Hematopoietic multipotent progenitor cell treated with erythropoietin and hydrocortisone succinate and interleukin-3 and kit ligand, for 6 days (in vitro differentiated cells): ENCODE results near the gene TSSK2.

Experiments
- DNase-seq: peaks from one replicate; pipeline ENCODE4 v3.0.0-alpha.2; 2015

The TSSK2 gene

GRCh38 chr22:19106886-19107729 lies 24.0 kb upstream of the TSSK2 start:
- no peak for DNase-seq

- DNase-seq, result no peak
Measured at GRCh38 chr22:19107730-19108074, 23.4 kb upstream of the TSSK2 start.

- DNase-seq, result peak; percentile 36
Measured at GRCh38 chr22:19108807-19109197, 22.3 kb upstream of the TSSK2 start.

DNA sequence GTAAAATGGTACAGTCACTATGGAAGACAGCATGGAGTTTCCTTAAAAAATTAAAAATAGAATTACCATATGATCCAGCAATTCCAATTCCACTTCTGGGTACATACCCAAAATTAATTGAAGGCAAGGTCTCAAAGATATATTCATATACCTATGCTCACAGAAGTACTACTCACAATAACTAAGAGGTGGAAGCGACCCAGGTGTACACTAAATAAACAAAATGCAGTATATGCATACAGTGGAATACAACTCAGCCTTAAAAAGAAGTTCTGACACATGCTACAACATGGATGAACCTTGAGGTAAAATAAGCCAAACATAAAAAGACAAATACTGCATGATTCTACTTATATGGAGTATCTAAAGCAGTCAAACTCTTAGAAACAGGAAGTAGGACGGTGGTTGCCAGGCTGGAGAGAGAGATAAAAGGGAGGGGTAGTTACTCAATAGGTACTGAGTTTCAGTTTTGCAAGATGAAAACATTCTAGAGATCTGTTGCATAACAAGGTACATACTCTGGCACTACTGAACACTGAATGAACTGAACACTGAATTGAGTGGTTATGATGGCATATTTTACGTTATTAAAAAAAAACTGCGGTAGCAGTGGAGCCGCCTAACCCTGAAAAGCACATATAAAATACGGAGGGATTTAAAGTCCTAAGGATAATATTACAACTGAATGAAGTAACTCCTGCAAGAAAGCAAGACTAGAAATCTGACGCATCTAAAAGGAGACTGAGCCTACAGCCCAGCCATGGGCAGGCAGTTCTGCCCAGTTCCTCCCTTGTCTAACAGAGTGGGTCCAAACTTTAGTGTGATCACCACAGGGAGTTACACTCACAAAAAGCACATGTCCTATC lies 21.7 kb upstream of the TSSK2 start:
- DNase-seq, result peak; percentile 95

DNA sequence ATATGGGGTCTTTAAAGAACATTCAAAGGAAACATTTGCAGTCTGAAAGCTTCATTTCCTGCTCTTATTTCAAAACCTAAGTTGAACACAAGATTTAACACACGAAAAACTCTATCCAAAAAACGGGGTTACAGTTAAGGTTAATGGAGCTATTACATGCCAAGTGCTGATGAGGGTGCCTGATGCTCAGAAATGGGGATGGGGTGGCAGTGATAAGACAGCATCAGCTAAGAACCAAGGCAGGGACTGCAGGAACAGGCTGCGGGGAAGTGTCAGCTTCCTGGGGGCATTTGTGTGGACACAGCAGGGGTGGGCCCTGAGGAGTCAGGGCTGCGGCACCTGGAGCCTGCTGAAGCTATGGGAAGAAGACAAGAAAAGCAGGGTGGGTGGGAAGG lies 21.0 kb upstream of the TSSK2 start:
- DNase-seq, result peak; percentile 64

GRCh38 chr22:19110646-19111045 lies 20.5 kb upstream of the TSSK2 start:
- DNase-seq, result no peak

GRCh38 chr22:19111140-19111539 lies 20.0 kb upstream of the TSSK2 start:
- DNase-seq, result peak; percentile 26

DNA sequence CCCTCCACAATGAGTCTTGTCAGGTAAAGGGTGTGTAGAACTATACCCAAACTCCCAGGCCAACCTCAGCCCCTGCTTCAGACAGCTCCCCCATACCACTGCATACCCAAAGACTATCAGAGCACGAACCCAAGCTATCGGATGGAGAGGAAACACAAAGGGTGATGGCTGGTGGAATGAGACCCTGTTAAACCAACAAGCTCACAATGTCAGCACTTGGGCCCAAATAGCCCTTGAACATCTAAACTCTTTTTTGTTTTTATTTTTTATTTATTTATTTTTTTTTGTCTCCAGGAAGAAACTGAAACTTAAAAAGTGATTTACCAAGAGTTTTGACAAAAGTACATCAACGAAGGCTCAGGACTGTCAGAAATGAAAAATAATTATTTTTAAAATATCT lies 19.5 kb upstream of the TSSK2 start:
- DNase-seq, result no peak

DNA sequence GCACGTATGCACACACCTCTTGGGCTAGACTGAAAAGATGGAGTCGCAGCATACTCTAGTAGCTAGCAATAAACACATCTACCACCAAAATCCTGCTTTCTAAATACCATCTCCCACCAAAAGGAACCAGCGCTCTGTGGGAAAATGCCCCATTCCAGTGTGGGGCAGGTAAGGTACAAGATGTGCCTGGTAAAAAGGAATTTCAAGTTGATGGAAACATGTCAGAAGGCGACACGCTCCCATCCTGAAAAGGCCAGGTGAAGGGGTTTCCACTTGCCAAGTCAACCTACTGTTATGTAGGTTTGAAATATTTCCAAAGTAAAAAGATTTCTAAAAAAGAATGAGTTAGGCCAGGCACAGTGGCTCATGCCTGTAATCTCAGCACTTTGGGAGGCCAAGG lies 17.7 kb upstream of the TSSK2 start:
- DNase-seq, result no peak

GRCh38 chr22:19114984-19115552 lies 16.0 kb upstream of the TSSK2 start:
- no peak for DNase-seq

- peak; percentile 56 for DNase-seq
Measured at GRCh38 chr22:19115628-19116027, 15.5 kb upstream of the TSSK2 start.

- no peak for DNase-seq
Measured at GRCh38 chr22:19117111-19117512, 14.0 kb upstream of the TSSK2 start.

GRCh38 chr22:19118329-19118880 lies 12.7 kb upstream of the TSSK2 start:
- no peak for DNase-seq

DNA sequence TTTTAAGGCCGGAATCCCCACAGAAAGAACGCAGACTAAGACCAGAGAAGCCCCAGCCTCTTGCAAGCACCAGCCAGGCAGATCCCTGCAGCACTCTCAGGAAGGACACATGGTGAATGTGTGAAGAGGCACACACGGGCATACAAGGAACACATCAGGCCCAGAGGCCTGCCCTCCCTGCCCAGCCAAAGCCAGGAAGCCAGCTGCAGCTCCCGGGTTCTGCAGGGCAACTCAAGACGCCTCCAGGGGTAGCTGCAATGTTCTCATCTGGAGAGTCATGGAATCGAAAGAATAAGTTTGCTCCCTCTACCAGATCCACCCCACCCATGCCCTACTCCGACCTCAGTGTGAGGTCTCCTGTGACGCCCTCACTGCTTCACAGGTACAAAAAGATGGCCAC lies 11.2 kb upstream of the TSSK2 start:
- DNase-seq, result no peak

DNA sequence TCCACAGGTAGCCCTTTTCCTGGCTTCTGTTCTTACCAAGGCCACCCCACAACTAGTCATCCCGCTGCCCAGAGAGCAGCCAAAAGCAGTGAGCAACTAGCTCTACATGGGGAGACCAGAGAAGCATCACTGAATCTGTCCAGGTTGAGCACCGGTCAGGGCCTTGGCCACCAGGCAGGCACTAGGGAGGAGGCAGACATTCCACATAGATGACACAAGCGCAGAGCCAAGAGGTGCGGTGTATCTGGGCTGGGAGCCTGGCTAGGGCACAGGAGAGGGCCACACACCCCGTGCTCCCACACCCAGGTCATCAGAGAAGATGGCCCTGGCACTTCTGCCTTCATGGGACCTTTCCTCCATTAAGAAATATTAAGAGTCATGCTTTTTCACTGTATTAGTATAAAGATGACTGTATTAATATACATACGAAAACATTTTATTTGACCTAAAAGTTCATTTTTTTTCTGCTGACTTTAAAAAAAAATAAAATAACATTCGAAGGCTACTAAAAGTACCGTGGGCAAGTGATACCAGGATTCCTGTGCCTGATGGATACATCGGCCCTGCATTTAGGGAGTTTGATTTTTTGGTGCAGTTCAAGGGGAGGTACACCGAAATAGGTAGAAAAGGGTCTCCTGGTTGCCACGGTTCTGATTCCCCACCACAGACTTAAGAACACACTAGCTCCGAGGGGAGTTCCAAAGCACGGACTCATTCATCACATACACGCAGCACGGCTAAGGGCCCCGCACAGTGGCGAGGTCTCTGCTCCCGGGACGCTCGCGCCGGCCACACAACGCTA lies 10.1 kb upstream of the TSSK2 start:
- DNase-seq, result peak; percentile 26

GRCh38 chr22:19121631-19122142 lies 9.4 kb upstream of the TSSK2 start:
- DNase-seq, result peak; percentile 66

DNA sequence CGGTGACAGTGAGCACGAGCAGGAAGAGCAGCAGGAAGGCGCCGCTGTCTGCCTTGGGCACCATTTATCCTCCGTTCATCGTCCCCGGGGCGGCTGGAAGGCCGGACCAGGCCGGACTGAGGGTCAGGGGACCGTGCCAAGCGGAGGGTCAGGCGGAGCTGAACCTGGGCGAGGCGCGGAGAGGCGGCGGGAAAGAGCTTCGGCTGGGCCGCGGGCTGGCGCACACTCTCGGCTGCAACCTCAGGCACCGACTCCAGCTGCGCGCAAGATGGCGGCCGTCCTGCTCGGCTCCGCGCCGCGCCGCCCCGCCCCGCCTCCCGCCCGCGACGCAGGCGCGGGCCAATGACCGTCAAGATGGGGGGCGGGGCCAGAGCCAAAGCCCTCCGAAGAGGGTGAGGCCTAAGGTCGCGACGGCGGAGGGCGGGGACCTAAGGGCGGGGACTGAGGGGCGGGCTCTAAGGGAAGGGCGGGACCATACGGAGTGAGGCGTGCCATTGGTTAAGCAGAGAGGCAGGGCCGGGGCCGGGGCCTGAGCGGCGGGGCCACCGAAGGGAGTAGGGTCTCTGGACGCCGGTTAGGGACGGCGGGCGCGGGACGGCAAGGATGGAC lies 8.9 kb upstream of the TSSK2 start, which contains the start of gene DGCR2:
DGCR2 (minus strand) TSS at position 270 of the 609 bp plus-strand sequence; CDS start at position 64, 206 bp downstream.
- DNase-seq, result peak; percentile 99

- DNase-seq, result peak; percentile 46
Measured at GRCh38 chr22:19122752-19123492, 8.2 kb upstream of the TSSK2 start.

GRCh38 chr22:19123936-19124335 lies 7.2 kb upstream of the TSSK2 start:
- no peak for DNase-seq

DNA sequence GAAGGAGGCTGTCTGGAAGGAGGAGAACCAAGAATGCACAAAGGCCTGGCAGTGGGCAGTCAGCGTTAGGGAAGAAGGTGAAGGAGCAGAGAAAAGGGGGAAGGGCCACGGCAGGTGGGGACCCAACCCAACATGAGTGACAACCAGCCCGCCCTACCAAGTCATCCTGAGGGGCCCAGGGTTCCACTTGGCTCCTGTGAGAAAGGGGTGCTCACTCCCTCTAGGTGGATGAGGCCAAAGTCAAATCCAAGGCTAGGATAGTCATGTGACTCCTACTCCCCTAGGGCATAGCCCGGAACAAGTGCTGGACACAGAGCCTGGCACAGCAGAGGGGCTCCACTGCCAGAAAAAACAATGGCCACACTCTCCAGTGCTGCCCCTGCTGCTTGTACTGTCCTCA lies 6.7 kb upstream of the TSSK2 start:
- no peak for DNase-seq

DNA sequence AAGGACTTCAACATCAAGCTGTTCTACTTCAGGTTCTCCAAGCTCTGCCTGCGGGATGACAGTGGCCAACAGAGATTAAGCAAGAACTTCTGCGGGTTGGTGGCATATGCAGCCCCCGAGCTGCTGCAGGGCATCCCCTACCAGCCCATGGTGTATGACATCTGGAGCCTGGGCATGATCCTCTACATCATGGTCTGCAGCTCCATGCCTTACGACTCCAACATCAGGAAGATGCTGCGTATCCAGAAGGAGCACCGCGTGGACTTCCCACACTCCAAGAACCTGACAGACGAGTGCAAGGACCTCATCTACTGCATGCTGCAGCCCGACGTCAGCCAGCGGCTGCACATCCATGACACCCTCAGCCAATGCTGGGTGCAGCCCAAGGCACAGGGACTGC lies 6.1 kb upstream of the TSSK2 start:
- DNase-seq, result no peak
